ENCODE measurements around the gene COG7.

COG7 gene

GRCh38 chr16:23491490-23492391 is 38.8 kb upstream of the COG7 start (continued):
- TF ChIP-seq REST (tag by site-specific recombination; IDR thresholded peaks at IDR 0.05) (no peak), ZNF223 (tag by site-specific recombination; IDR thresholded peaks at IDR 0.05) (no peak)

GRCh38 chr16:23486480-23486879 is 33.5 kb upstream of the COG7 start:
- no peak overlapping the region for H3K27ac ChIP-seq (ENCODE audit: extremely low read depth, low read depth, low read length)
- peaks cover 33 to 92% of the 10 kb centered on the region in 2 experiments; a peak in 2 of 3 replicates for H3K36me3 ChIP-seq (ENCODE audit: control insufficient read depth in 2 of 2, insufficient read depth in 1 of 2, low read length in 2 of 2)
- H3K4me1 ChIP-seq (ENCODE audit: control insufficient read depth, insufficient read depth, low read length): no peaks in the 10 kb centered on the region
- ChIA-PET POLR2A (no interaction called here), CTCF (no interaction called here)
- H3K9me3 ChIP-seq (ENCODE audit: control insufficient read depth, insufficient read depth, low read depth, low read length): no peaks in the 10 kb centered on the region
- TF ChIP-seq ZNF24 (tag by site-specific recombination; IDR thresholded peaks at IDR 0.05) (no peak), SCRT2 (tag by site-specific recombination; IDR thresholded peaks at IDR 0.05) (0 out of 2 replicates have a peak, but pooled peaks have one; percentile 2)
- no peak overlapping the region for H3K4me3 ChIP-seq (ENCODE audit: low read depth, low read length)

- H3K4me1 ChIP-seq (ENCODE audit: control insufficient read depth, insufficient read depth, low read length): no peaks in the 10 kb centered on the region
- H3K27ac ChIP-seq (ENCODE audit: extremely low read depth, low read depth, low read length): no peak overlapping the region
- POLR2A ChIA-PET: no interaction called here
- H3K9me3 ChIP-seq (ENCODE audit: control insufficient read depth, insufficient read depth, low read depth, low read length): no peaks in the 10 kb centered on the region
- CTCF ChIA-PET: no interaction called here
- H3K4me3 ChIP-seq (ENCODE audit: low read depth, low read length): no peak overlapping the region
- H3K36me3 ChIP-seq (ENCODE audit: control insufficient read depth in 2 of 2, insufficient read depth in 1 of 2, low read length in 2 of 2): peaks cover 33 to 92% of the 10 kb centered on the region in 2 experiments; a peak in 2 of 3 replicates
- TF ChIP-seq ZNF513 (tag by site-specific recombination; IDR thresholded peaks at IDR 0.05) (no peak), ZNF302 (tag by site-specific recombination; IDR thresholded peaks at IDR 0.05; ENCODE audit: low read depth) (no peak), ZNF792 (tag by site-specific recombination; IDR thresholded peaks at IDR 0.05) (no peak), AEBP2 (tag by site-specific recombination; IDR thresholded peaks at IDR 0.05; ENCODE audit: borderline replicate concordance) (no peak), ZNF488 (tag by site-specific recombination; IDR thresholded peaks at IDR 0.05) (no peak), SETDB1 (IDR thresholded peaks at IDR 0.05; ENCODE audit: insufficient read length, low read length) (no peak), PRDM2 (tag by site-specific recombination; IDR thresholded peaks at IDR 0.05; ENCODE audit: borderline replicate concordance) (no peak), GFI1B (tag by site-specific recombination; IDR thresholded peaks at IDR 0.05) (no peak), ZNF112 (tag by site-specific recombination; IDR thresholded peaks at IDR 0.05) (no peak), ZNF155 (tag by site-specific recombination; IDR thresholded peaks at IDR 0.05) (no peak)
Observed at GRCh38 chr16:23485841-23486240, 32.9 kb upstream of the COG7 start.
